ENCODE measurements around the gene DSG1. TPM values are rescaled to one million over a fixed set of nuclear protein-coding genes. Genes with fewer than 3 reads are reported as not detected.

Gene DSG1
- total and polyA plus RNA-seq, 2 of the 13 experiments (the other 11 are each of a cell fraction or from before 2014, with no cell fraction given), result 0.04 TPM; not detected in 1

DNA sequence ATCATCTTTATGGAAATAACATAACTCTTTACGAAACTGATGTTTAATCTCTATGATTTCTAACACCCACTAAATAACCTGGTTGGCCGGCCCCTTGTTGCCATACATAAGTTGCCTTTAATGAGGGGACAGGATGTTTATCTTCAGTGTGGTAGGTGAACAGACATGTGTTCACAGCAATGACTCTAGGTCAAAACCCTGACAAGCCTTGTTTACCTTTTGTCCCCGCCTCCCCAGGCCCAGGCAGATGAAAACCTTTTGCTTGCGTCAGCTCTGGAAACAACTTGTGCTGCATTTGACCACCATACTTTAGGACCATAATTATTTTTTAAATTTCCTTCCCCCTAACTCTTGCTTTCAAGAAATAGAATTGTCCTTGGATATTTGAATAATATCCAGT lies 55.7 kb downstream of the DSG1 start (continued):
- TF ChIP-seq ZXDC (CRISPR knock-in tag; IDR thresholded peaks at IDR 0.05) (no peak), SIN3A (IDR thresholded peaks at IDR 0.05; ENCODE audit: borderline replicate concordance, low read depth, low read length) (no peak), ZNF30 (CRISPR knock-in tag; IDR thresholded peaks at IDR 0.05) (no peak), ZNF552 (CRISPR knock-in tag; IDR thresholded peaks at IDR 0.05; ENCODE audit: borderline replicate concordance) (no peak), ZNF260 (CRISPR knock-in tag; IDR thresholded peaks at IDR 0.05; ENCODE audit: borderline replicate concordance, low read depth) (no peak), ZNF776 (CRISPR knock-in tag; IDR thresholded peaks at IDR 0.05) (no peak), SALL1 (CRISPR knock-in tag; IDR thresholded peaks at IDR 0.05) (peak; percentile 85), ATAD3A (CRISPR knock-in tag; IDR thresholded peaks at IDR 0.05) (no peak), ZNF543 (CRISPR knock-in tag; IDR thresholded peaks at IDR 0.05) (no peak), MXI1 (IDR thresholded peaks at IDR 0.05; ENCODE audit: borderline replicate concordance, low read depth, low read length) (peak; percentile 29; the same call in 1 of the 3 replicates), KAT8 (CRISPR knock-in tag; IDR thresholded peaks at IDR 0.05) (peak; percentile 56; the same call in 1 of the 2 replicates), ZNF704 (CRISPR knock-in tag; IDR thresholded peaks at IDR 0.05; ENCODE audit: borderline replicate concordance) (no peak), ZNF629 (CRISPR knock-in tag; conservative IDR thresholded peaks at IDR 0.05) (no peak), MTA1 (CRISPR knock-in tag; IDR thresholded peaks at IDR 0.05; ENCODE audit: borderline replicate concordance) (no peak), ERF (CRISPR knock-in tag; IDR thresholded peaks at IDR 0.05) (peak; percentile 51; the same call in 1 of the 2 replicates), POLR2A (IDR thresholded peaks at IDR 0.05; ENCODE audit: insufficient read depth in 1 of 2, low read depth in 2 of 2, low read length in 2 of 2) (no peak), PAX8 (CRISPR knock-in tag; IDR thresholded peaks at IDR 0.05; ENCODE audit: borderline replicate concordance) (no peak)
- TF ChIP-seq, protein P1, sequence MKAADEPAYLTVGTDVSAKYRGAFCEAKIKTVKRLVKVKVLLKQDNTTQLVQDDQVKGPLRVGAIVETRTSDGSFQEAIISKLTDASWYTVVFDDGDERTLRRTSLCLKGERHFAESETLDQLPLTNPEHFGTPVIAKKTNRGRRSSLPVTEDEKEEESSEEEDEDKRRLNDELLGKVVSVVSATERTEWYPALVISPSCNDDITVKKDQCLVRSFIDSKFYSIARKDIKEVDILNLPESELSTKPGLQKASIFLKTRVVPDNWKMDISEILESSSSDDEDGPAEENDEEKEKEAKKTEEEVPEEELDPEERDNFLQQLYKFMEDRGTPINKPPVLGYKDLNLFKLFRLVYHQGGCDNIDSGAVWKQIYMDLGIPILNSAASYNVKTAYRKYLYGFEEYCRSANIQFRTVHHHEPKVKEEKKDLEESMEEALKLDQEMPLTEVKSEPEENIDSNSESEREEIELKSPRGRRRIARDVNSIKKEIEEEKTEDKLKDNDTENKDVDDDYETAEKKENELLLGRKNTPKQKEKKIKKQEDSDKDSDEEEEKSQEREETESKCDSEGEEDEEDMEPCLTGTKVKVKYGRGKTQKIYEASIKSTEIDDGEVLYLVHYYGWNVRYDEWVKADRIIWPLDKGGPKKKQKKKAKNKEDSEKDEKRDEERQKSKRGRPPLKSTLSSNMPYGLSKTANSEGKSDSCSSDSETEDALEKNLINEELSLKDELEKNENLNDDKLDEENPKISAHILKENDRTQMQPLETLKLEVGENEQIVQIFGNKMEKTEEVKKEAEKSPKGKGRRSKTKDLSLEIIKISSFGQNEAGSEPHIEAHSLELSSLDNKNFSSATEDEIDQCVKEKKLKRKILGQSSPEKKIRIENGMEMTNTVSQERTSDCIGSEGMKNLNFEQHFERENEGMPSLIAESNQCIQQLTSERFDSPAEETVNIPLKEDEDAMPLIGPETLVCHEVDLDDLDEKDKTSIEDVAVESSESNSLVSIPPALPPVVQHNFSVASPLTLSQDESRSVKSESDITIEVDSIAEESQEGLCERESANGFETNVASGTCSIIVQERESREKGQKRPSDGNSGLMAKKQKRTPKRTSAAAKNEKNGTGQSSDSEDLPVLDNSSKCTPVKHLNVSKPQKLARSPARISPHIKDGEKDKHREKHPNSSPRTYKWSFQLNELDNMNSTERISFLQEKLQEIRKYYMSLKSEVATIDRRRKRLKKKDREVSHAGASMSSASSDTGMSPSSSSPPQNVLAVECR (CRISPR knock-in tag; IDR thresholded peaks at IDR 0.05; ENCODE audit: borderline replicate concordance), result no peak; the same call in 1 of the 2 replicates
